ENCODE measurements around the gene C4orf50. TPM values are rescaled to one million over a fixed set of nuclear protein-coding genes. Genes with fewer than 3 reads are reported as not detected.

The C4orf50 gene
- total RNA-seq, 1 experiment from 2014 or later, result not detected

DNA sequence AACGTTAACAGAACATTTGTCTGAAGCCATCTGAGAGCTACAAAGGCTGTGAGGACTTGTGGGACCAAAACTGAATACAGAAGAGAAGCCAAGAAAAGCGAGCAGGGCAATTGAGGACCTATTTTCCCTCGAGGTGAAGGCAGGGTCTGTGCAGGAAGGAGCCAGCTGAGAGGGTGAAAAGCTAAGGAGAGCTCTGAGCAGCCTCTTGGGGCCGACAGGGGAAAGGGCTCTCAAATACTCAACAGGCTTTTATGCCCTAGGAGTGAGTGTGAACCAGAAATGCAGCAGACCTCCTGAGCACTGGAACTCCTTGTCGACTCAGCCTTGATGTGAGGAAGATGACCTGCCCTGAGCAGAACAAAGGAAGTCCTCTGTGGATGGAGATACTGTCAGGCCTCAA, 54.2 kb downstream of the C4orf50 start:
- Histone ChIP-seq H3K4me2 (no peak overlapping the region), H3K4me3 (no peak overlapping the region), H3K27ac (no peak overlapping the region), H3K4me1 (replicated peaks; ENCODE audit: insufficient read depth) (no peaks in the 10 kb centered on the region), H2AFZ (no peak overlapping the region), H3K79me2 (ENCODE audit: low read depth) (no peaks in the 10 kb centered on the region), H3K27me3 (ENCODE audit: insufficient read depth, low read depth) (peaks cover 75% of the 10 kb centered on the region), H4K20me1 (ENCODE audit: insufficient read depth) (no peaks in the 10 kb centered on the region), H3K36me3 (ENCODE audit: low read depth) (no peaks in the 10 kb centered on the region), H3K9me3 (ENCODE audit: insufficient read depth, low read depth) (no peaks in the 10 kb centered on the region), H3F3A (ENCODE audit: insufficient read depth, low read depth) (no peaks in the 10 kb centered on the region), H3K9me2 (ENCODE audit: insufficient read depth) (no peaks in the 10 kb centered on the region)
- intact Hi-C loops (cut with micrococcal nuclease; ENCODE audit: unreplicated experiment), result no loop called here
- TF ChIP-seq, protein P1, sequence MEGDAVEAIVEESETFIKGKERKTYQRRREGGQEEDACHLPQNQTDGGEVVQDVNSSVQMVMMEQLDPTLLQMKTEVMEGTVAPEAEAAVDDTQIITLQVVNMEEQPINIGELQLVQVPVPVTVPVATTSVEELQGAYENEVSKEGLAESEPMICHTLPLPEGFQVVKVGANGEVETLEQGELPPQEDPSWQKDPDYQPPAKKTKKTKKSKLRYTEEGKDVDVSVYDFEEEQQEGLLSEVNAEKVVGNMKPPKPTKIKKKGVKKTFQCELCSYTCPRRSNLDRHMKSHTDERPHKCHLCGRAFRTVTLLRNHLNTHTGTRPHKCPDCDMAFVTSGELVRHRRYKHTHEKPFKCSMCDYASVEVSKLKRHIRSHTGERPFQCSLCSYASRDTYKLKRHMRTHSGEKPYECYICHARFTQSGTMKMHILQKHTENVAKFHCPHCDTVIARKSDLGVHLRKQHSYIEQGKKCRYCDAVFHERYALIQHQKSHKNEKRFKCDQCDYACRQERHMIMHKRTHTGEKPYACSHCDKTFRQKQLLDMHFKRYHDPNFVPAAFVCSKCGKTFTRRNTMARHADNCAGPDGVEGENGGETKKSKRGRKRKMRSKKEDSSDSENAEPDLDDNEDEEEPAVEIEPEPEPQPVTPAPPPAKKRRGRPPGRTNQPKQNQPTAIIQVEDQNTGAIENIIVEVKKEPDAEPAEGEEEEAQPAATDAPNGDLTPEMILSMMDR (conservative IDR thresholded peaks at IDR 0.05), result no peak
- TF ChIP-seq EZH2 (IDR thresholded peaks at IDR 0.05; ENCODE audit: low read depth), result no peak
- DNase-seq, result no peak
- CTCF ChIA-PET, result no interaction called here
- BruUV-seq (replicated peaks), result no TSS peak
- POLR2A ChIA-PET (ENCODE audit: unreplicated experiment), result no interaction called here

GRCh38 chr4:5963611-5964010, 54.6 kb downstream of the C4orf50 start:
- Histone ChIP-seq H3K4me2 (no peak overlapping the region), H3F3A (ENCODE audit: insufficient read depth, low read depth) (no peaks in the 10 kb centered on the region), H3K4me3 (no peak overlapping the region), H3K4me1 (replicated peaks; ENCODE audit: insufficient read depth) (no peaks in the 10 kb centered on the region), H3K9me2 (ENCODE audit: insufficient read depth) (no peaks in the 10 kb centered on the region), H2AFZ (no peak overlapping the region), H4K20me1 (ENCODE audit: insufficient read depth) (no peaks in the 10 kb centered on the region), H3K79me2 (ENCODE audit: low read depth) (no peaks in the 10 kb centered on the region), H3K9me3 (ENCODE audit: insufficient read depth, low read depth) (no peaks in the 10 kb centered on the region), H3K36me3 (ENCODE audit: low read depth) (no peaks in the 10 kb centered on the region), H3K27ac (no peak overlapping the region), H3K27me3 (ENCODE audit: insufficient read depth, low read depth) (peaks cover 77% of the 10 kb centered on the region)
- intact Hi-C loops (cut with micrococcal nuclease; ENCODE audit: unreplicated experiment), result no loop called here
- DNase-seq, result no peak
- no TSS peak for BruUV-seq (replicated peaks)
- CTCF ChIA-PET, result no interaction called here
- POLR2A ChIA-PET (ENCODE audit: unreplicated experiment), result no interaction called here
- TF ChIP-seq, protein P1 (conservative IDR thresholded peaks at IDR 0.05), result no peak
- no peak for TF ChIP-seq EZH2 (IDR thresholded peaks at IDR 0.05; ENCODE audit: low read depth)

DNA sequence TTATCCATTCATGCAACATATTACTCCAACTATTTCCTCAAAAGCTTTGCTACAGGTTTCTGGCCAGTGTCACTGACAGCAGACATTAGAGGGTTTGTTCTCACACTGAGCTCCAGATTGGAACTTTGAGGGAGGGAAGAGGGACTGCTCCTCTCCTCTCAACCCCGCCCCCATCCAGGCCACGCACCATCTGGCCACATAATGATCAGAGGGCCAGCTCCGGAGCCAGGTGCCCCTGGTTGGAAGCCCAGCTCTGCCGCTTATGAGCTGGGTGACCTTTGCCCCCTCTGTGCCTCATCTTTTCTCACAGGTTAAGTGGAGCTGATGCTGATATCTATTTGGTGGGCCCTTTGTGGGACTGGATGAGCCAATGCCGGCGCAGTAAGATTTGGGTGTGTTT, 55.8 kb downstream of the C4orf50 start:
- CTCF ChIA-PET, result no interaction called here
- no peaks in the 10 kb centered on the region for H3K36me3 ChIP-seq (ENCODE audit: low read depth)
- H3K79me2 ChIP-seq (ENCODE audit: low read depth), result no peaks in the 10 kb centered on the region
- intact Hi-C loops (cut with micrococcal nuclease; ENCODE audit: unreplicated experiment), result no loop called here
- H3K4me1 ChIP-seq (replicated peaks; ENCODE audit: insufficient read depth), result no peaks in the 10 kb centered on the region
- H3K9me2 ChIP-seq (ENCODE audit: insufficient read depth), result no peaks in the 10 kb centered on the region
- no peak overlapping the region for H3K4me3 ChIP-seq
- H3K27me3 ChIP-seq (ENCODE audit: insufficient read depth, low read depth), result peaks cover 85% of the 10 kb centered on the region
- TF ChIP-seq, protein P1 (conservative IDR thresholded peaks at IDR 0.05), result no peak
- no peak for TF ChIP-seq EZH2 (IDR thresholded peaks at IDR 0.05; ENCODE audit: low read depth)
- no TSS peak for BruUV-seq (replicated peaks)
- no peaks in the 10 kb centered on the region for H4K20me1 ChIP-seq (ENCODE audit: insufficient read depth)
- H2AFZ ChIP-seq, result no peak overlapping the region
- no peak for DNase-seq
- no peak overlapping the region for H3K27ac ChIP-seq
- H3K4me2 ChIP-seq, result no peak overlapping the region
- H3F3A ChIP-seq (ENCODE audit: insufficient read depth, low read depth), result no peaks in the 10 kb centered on the region
- POLR2A ChIA-PET (ENCODE audit: unreplicated experiment), result no interaction called here
- no peaks in the 10 kb centered on the region for H3K9me3 ChIP-seq (ENCODE audit: insufficient read depth, low read depth)

Measured in PC-9 (cell line).